Stimulated activated CD8-positive, alpha-beta memory T cell treated with anti-CD3 and anti-CD28 coated beads, Interleukin-15, amount 100 ng/mL, for 24 hours (primary cell): Measurements from ENCODE around the gene MCOLN1.

Experiments
- DNase-seq: peaks from one replicate; pipeline ENCODE4 v3.0.0-alpha.2; 2020; ENCODE audit warnings: low read depth

The MCOLN1 gene

GRCh38 chr19:7502552-7502951, 19.9 kb upstream of the MCOLN1 start:
- DNase-seq: no peak

DNA sequence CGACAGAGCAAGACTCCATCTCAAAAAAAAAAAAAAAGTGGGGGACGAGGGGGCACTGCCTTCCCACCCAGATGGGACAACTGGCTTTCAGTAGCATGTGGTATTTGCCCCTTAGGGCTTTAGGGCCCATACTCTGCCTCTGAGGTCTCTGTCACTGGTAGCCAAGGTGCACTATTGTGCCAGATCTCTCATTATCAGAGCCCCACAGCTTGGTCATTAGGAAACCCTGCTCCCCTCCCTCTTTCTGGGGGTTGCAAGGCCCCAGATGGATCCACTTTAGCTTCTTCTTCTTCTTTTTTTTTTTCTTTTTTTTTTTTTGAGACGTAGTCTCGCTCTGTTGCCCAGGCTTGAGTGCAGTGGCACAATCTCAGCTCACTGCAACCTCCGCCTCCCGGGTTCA, 17.7 kb upstream of the MCOLN1 start:
- DNase-seq: no peak

DNA sequence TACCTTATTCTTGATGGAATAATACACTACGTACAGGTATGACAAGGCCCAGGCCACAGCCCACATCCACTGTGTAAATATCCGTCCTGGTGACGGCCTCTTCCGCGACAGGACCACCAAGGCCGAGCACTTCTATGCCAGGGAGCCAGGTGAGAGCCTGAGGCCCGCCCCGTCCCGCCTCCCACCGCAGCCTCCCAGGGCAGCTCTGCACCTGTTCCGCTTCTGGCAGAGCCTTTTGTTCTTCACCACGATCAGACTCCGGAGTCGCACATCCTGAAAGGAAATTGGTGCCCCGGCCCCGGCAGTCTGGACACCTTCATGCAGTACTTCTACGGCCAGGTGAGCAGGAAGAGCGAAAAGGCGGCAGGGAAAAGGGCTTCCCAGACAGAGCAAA, 17.1 kb upstream of the MCOLN1 start:
- no peak for DNase-seq

DNA sequence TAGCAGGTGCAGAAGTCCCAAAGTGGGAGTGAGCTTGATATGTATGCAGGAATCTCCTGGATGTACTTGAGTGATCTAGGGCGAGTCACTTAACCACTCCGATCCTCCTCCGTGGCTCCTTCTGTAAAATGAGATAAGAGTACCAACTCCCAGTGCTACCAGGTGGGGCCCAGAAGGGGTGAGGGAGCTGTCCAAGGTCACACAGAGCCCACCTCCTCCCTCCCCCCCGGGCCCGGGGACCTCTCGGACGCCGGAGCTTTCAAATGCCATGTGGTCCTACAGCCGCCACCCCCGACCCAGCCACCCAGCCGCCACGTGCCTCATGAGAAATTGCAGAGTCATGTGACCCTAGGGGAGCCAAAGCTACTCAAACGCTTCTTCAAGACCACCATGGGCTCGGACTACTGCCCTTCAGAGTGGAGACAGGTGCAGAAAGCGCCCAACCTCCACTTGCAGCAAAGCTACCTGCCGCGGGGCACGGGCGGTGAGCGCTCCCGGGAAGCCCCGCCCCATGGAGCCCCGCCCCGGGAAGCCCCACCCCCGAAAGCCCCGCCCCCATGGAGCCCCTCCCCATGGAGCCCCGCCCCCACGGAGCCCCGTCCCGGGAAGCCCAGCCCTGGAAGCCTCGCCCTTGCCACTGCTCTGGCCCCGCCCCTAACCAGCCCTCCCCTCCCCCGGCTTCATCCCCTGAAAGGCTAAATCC, 16.6 kb upstream of the MCOLN1 start:
- no peak for DNase-seq

- no peak for DNase-seq
Observed at GRCh38 chr19:7506385-7507328, 15.8 kb upstream of the MCOLN1 start.

GRCh38 chr19:7507884-7508283, 14.5 kb upstream of the MCOLN1 start:
- DNase-seq: no peak

GRCh38 chr19:7509625-7510024, 12.8 kb upstream of the MCOLN1 start:
- DNase-seq: no peak

GRCh38 chr19:7512400-7512851, 10.0 kb upstream of the MCOLN1 start:
- DNase-seq: no peak

GRCh38 chr19:7513809-7514642, 8.4 kb upstream of the MCOLN1 start:
- DNase-seq: no peak

- DNase-seq: no peak
Observed at GRCh38 chr19:7515110-7515644, 7.2 kb upstream of the MCOLN1 start.

DNA sequence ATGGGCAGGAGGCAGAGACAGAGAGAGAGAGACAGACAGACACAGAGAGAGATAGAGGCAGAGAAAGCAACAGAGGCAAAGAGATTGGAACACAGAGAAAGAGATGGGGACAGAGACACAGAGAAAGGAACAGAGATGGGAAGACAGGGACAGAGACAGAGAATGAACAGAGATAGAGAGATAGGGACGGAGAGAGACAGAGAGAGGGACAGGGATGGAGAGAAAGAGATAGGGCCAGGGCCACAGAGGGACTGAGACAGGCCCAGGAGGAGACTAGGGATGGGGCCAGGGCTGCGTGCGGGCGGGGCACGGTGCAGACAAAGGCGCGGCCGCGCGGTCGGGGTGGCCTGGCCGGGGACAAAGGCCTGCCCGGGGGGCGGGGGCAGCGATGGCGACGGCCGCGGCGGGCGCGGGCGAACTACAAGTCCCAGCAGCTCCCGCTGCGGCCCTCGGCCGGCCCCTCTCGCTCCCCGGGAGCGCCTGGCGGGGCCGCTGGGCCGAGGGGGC, 6.7 kb upstream of the MCOLN1 start, which contains the start of gene ZNF358:
Gene ZNF358, plus strand, starts transcription at position 459 of the 507 bp plus-strand sequence. CDS start 3,140 bp downstream, outside the sequence.
- no peak for DNase-seq

DNA sequence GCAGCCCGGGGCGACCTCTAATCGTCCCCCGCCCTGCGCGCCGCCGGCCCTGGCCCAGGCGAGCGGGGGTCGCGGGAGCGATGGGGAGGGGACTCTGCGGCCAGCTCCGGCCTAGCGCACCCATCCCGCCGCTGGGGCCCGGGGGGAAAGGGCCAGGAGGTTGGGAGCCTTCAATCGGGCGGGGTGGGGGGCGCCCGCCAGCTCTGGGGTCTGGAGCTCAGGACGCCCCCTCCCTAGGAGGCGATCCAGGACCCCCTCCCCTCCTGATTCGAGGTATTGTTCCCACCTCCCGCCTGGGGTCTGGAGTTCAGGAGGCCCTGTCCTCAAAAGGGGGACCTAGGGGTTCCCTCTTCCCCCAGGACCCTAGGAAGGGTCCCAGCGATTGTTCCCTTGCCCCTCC, 6.1 kb upstream of the MCOLN1 start:
- DNase-seq: no peak

DNA sequence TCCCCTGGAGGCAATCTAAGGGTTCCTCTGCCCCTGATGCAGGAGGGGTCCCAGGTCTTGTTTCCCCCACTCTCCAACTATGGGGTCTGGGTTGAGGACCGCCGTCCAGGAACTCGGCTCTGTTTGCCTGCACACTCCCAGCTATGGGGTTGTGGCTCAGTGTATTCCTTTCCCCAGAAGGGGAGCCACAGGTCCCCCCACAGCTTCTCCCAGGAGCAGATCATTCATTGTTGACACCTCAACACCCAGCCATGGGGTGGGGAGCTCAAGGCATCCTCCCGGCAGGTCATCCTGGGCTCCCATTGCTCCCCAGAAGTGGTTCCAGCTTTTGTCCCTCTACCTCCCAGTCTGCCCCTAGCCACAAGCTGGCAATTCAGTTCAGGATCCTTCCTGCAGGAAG, 5.5 kb upstream of the MCOLN1 start:
- no peak for DNase-seq

DNA sequence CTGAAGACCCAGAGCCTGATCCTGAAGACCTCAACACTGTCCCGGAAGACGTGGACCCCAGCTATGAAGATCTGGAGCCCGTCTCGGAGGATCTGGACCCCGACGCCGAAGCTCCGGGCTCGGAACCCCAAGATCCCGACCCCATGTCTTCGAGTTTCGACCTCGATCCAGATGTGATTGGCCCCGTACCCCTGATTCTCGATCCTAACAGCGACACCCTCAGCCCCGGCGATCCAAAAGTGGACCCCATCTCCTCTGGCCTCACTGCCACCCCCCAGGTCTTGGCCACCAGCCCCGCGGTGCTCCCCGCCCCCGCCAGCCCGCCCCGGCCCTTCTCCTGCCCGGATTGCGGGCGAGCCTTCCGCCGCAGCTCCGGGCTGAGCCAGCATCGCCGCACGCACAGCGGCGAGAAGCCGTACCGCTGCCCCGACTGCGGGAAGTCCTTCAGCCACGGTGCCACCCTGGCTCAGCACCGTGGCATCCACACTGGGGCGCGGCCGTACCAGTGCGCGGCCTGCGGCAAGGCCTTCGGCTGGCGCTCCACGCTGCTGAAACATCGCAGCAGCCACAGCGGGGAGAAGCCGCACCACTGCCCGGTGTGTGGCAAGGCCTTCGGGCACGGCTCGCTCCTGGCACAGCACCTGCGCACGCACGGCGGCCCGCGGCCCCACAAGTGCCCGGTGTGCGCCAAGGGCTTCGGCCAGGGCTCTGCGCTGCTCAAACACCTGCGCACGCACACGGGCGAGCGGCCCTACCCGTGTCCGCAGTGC, 2.9 kb upstream of the MCOLN1 start:
- no peak for DNase-seq

- DNase-seq: no peak
Observed at GRCh38 chr19:7520131-7521051, 2.0 kb upstream of the MCOLN1 start.

DNA sequence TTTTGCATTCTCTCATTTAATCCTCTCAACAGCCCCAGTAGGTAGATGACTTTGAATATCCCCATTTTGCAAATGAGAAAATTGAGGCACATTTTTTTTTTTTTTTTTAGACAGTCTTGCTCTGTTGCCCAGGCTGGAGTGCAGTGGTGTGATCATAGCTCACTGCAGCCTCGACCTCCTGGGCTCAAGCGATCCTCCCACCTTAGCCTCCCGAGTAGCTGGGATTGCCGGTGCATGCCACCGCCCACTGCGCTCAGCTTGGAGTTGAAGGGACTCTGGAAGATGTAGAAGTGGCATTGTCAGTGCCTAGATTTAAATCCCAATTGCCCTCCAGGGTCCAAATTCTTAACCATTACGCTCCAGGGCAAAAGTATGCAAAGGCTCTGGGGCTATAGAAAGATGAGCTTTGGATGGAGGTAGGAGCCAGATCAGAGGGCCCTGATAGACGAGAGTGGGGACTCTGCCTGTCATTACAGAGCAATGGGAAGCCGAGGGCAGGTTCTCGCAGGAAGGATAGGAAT, 813 bp upstream of the MCOLN1 start:
- DNase-seq: no peak

DNA sequence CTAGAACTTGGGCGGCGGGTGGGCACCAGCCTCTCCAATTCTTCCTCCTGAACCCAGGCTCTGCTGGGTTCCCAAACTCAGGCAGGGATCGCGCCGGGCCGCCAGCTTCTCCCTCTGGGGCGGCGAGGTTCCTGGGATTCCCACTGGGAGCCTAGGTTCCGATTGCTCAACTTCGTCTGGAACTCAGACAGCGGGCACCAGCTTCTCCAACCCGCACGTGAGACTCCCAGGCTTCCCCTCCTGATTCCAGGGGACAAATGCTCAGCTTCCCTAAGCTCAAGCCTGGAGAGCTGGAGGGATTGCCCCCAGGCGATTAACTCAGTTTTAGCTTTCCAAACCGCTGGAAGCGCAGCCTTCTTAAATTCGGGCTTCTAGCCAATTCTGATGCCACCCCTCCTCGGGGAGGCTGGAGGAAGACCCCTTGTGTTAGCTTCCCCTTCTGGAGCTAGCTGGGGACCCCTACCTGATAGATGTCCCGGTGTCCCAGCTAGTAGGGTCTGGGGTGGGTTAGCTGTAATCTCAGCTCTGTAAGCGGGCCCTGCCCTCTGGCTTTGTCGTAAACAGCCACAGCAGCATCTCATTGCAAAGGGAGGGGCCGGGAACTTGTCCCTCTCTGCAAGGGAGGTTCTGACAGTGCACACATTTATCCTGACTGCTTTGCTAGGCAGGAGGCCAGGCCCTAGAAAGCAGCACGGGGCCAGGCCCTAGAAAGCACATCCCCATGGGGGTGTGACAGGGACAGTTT, 671 bp downstream of the MCOLN1 start:
- DNase-seq: no peak

DNA sequence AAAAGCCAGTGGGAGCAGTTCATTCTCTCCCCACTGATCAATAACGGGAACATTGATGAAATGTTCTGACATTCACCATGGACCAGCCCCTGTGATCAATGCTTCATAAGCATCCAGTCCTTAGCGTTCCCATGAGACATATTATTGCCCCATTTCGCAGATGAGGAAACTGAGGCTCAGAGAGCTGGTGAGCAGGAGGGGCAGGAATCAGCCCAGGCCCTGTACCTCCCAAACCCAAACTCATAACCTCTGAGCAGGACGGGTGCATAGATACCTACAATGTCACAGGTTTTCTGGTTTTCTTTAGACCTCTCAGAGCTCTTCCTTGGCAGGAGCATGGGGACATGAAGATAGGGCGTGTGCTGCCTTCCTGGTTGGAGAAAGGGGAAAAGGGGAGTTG, 2.1 kb downstream of the MCOLN1 start:
- no peak for DNase-seq
